CD4-positive, alpha-beta T cell (primary cell): Measurements from ENCODE around the gene HSD17B2. TPM values are rescaled to one million over a fixed set of nuclear protein-coding genes. Genes with fewer than 3 reads are reported as not detected.

Source experiments
- ATAC-seq: fragments of 200-7000 bp; cut with Tn5 transposase; one replicate; pipeline ENCODE4 v1.10.0; 2022; ENCODE audit warnings: mild to moderate bottlenecking; ENCODE audit not compliant: poor library complexity
- CTCF ChIA-PET: fragments of 350-600 bp; sonication (Branson Sonifier 250); formaldehyde crosslinking; loops from one replicate; lab custom pipeline; 2021; ENCODE audit warnings: antibody characterized with exemption, inconsistent platforms; lab: Charles Lee
- POLR2A ChIA-PET: fragments of 350-600 bp; sonication (Branson Sonifier 250); formaldehyde crosslinking; loops from one replicate; lab custom pipeline; 2021; ENCODE audit warnings: antibody characterized with exemption, inconsistent platforms; lab: Charles Lee
- DNase-seq, 14 experiments: peaks; one replicate each; pipeline ENCODE4 v3.0.0-alpha.2; 2013 to 2020; ENCODE audit warnings: mixed read lengths in 2 of 14
- H3K27ac ChIP-seq, 2 donors: one replicate each; pipeline versions ENCODE4 v1.5.1 to v1.7.0; 2013; ENCODE audit warnings: low read length in 2 of 2, low read depth in 1 of 2, mild to moderate bottlenecking in 1 of 2
- H3K27me3 ChIP-seq, 2 experiments: 1 replicate in 1 of 2; 2 replicates in 1 of 2; pipeline versions ENCODE4 v1.6.1 to v1.7.0; 2013; ENCODE audit warnings: low read length in 2 of 2, control low read depth in 1 of 2, mild to moderate bottlenecking in 1 of 2, moderate library complexity in 1 of 2; ENCODE audit not compliant: insufficient read depth in 2 of 2, control insufficient read depth in 1 of 2
- H3K36me3 ChIP-seq: one replicate; pipeline ENCODE4 v1.6.1; 2013; ENCODE audit warnings: low read length, control low read depth; ENCODE audit not compliant: insufficient read depth
- H3K4me1 ChIP-seq: one replicate; pipeline ENCODE4 v1.6.1; 2013; ENCODE audit warnings: low read length, control low read depth; ENCODE audit not compliant: insufficient read depth
- H3K4me3 ChIP-seq: one replicate; pipeline ENCODE4 v1.5.1; 2013; ENCODE audit warnings: mild to moderate bottlenecking, low read length, moderate library complexity
- H3K9me3 ChIP-seq, 2 experiments: 1 replicate in 1 of 2; 2 replicates in 1 of 2; pipeline versions ENCODE4 v1.6.1 to v1.7.0; 2013; ENCODE audit warnings: low read length in 2 of 2, mild to moderate bottlenecking in 2 of 2, control low read depth in 1 of 2, moderate library complexity in 1 of 2; ENCODE audit not compliant: control insufficient read depth in 1 of 2, insufficient read depth in 1 of 2
- H3K27ac Mint-ChIP-seq: one replicate; pipeline ENCODE4 v1.8.0; 2020; ENCODE audit warnings: mixed read lengths
- H3K27me3 Mint-ChIP-seq: one replicate; pipeline ENCODE4 v1.8.0; 2021; ENCODE audit warnings: mixed read lengths
- H3K36me3 Mint-ChIP-seq: one replicate; pipeline ENCODE4 v1.8.0; 2021; ENCODE audit warnings: low read depth, mixed read lengths
- H3K4me1 Mint-ChIP-seq: one replicate; pipeline ENCODE4 v1.8.0; 2021; ENCODE audit warnings: low read depth, mixed read lengths
- H3K4me3 Mint-ChIP-seq: one replicate; pipeline ENCODE4 v1.8.0; 2020; ENCODE audit warnings: mild to moderate bottlenecking, mixed read lengths
- H3K9me3 Mint-ChIP-seq: one replicate; pipeline ENCODE4 v1.8.0; 2020; ENCODE audit warnings: mixed read lengths
- intact Hi-C, 2 experiments: fragments of 100-400 bp; cut with DNase I in 1 of 2; cut with micrococcal nuclease in 1 of 2; formaldehyde crosslinking; loops; one replicate each; pipeline versions ENCODE4 v1.15.1 to v1.9.0; 2023 to 2025; cut with DNase I, micrococcal nuclease
- total RNA-seq, 174 experiments: library from RNA in 2 of 174; stranded (reverse) in 2 of 174; gene quantifications; one replicate each; pipeline ENCODE4 v1.2.3 and lab custom pipeline; 2021 to 2026
- TF ChIP-seq, protein P1 (sequence below): fragments of 200-600 bp; IDR thresholded peaks from one replicate; pipeline ENCODE4 v1.8.0; 2022; ENCODE audit warnings: antibody characterized with exemption, mild to moderate bottlenecking

HSD17B2 gene
- total RNA-seq, 2 experiments from 2014 or later = not detected

DNA sequence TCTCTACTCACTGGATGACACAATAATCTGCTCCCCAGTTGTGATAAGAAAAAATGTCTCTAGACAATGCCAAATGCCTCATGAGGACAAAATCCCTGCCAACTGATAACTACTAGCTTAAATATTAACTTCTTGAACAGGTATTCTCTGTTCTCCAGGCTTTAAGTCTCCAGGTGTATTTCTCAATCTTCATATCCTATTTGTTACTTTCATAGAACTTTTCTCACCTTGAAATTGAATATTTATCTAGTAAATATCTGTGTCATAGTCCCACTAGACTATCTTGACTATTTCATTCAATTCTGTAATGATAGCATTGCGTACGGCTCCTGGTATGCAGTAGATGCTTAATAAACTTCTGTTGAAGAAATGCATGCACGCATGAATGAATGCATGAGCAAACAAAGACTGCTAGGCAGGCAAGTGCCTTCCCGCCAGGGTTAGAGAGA is 15.9 kb downstream of the HSD17B2 start:
- no peaks in the 10 kb centered on the region for H3K9me3 Mint-ChIP-seq
- DNase-seq (no peak), ATAC-seq (no peak)
- intact Hi-C loops = no loop called here
- Histone ChIP-seq H3K27ac (no peak overlapping the region), H3K9me3 (no peaks in the 10 kb centered on the region), H3K27me3 (peaks cover 0 to 6% of the 10 kb centered on the region in 2 experiments), H3K4me3 (no peak overlapping the region), H3K36me3 (no peaks in the 10 kb centered on the region), H3K4me1 (no peaks in the 10 kb centered on the region)
- no peak overlapping the region for H3K4me3 Mint-ChIP-seq
- CTCF ChIA-PET = no interaction called here
- H3K36me3 Mint-ChIP-seq = no peaks in the 10 kb centered on the region
- TF ChIP-seq, protein P1, sequence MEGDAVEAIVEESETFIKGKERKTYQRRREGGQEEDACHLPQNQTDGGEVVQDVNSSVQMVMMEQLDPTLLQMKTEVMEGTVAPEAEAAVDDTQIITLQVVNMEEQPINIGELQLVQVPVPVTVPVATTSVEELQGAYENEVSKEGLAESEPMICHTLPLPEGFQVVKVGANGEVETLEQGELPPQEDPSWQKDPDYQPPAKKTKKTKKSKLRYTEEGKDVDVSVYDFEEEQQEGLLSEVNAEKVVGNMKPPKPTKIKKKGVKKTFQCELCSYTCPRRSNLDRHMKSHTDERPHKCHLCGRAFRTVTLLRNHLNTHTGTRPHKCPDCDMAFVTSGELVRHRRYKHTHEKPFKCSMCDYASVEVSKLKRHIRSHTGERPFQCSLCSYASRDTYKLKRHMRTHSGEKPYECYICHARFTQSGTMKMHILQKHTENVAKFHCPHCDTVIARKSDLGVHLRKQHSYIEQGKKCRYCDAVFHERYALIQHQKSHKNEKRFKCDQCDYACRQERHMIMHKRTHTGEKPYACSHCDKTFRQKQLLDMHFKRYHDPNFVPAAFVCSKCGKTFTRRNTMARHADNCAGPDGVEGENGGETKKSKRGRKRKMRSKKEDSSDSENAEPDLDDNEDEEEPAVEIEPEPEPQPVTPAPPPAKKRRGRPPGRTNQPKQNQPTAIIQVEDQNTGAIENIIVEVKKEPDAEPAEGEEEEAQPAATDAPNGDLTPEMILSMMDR = no peak
- no peak overlapping the region for H3K27ac Mint-ChIP-seq
- H3K27me3 Mint-ChIP-seq = peaks cover 27% of the 10 kb centered on the region
- no peaks in the 10 kb centered on the region for H3K4me1 Mint-ChIP-seq
- POLR2A ChIA-PET = no interaction called here

DNA sequence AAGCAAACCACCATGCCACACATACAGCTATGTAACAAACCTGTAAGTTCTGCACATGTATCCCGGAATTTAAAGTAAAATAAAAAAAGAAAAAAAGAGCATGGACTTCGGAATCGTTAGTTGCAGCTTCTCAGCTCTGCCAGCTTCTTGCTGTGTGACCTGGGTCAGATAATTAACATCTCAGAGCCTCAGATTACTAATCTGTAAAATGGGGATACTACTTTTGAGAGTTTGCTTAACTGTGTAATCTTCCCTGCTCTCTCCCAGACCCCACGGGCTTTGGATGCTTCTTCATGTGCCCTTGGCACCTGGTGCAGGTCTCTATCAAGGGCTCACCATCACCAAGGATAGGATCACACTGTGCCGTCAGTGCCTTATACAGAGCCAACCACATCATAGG is 16.6 kb downstream of the HSD17B2 start:
- ChIA-PET POLR2A (no interaction called here), CTCF (no interaction called here)
- ATAC-seq (no peak), DNase-seq (no peak)
- Mint-ChIP-seq H3K27me3 (peaks cover 26% of the 10 kb centered on the region), H3K4me1 (no peaks in the 10 kb centered on the region), H3K4me3 (no peak overlapping the region), H3K27ac (no peak overlapping the region), H3K36me3 (no peaks in the 10 kb centered on the region), H3K9me3 (no peaks in the 10 kb centered on the region)
- H3K4me3 ChIP-seq = no peak overlapping the region
- TF ChIP-seq, protein P1 = no peak
- no peaks in the 10 kb centered on the region for H3K4me1 ChIP-seq
- H3K9me3 ChIP-seq = no peaks in the 10 kb centered on the region
- no peaks in the 10 kb centered on the region for H3K36me3 ChIP-seq
- no peak overlapping the region for H3K27ac ChIP-seq
- intact Hi-C loops = no loop called here
- peaks cover 0 to 6% of the 10 kb centered on the region in 2 experiments for H3K27me3 ChIP-seq

DNA sequence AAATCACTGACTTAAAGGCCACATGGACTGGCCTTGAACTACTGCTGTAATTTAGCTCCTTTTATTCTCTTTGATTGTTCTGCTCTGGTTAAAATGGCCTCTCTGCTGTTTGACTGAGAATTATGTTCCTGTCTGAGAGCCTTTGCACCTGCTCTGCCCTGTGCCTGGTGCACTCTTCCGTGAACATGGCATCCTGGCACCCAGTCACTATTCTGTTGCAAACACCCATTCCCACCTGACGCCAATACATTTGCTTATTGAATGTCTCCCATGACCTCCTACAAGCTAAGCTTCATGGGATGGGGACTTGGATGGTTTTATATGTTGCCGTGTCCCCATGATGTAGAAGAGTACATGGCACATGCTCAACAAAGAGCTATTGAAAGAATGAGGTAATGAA is 20.1 kb downstream of the HSD17B2 start:
- H3K4me1 Mint-ChIP-seq = no peaks in the 10 kb centered on the region
- TF ChIP-seq, protein P1 = no peak
- ChIA-PET POLR2A (no interaction called here), CTCF (no interaction called here)
- intact Hi-C loops = no loop called here
- H3K27ac Mint-ChIP-seq = no peak overlapping the region
- H3K4me1 ChIP-seq = no peaks in the 10 kb centered on the region
- H3K27me3 ChIP-seq = peaks cover 0 to 6% of the 10 kb centered on the region in 2 experiments
- DNase-seq (no peak), ATAC-seq (no peak)
- no peak overlapping the region for H3K4me3 ChIP-seq
- no peaks in the 10 kb centered on the region for H3K9me3 ChIP-seq
- H3K9me3 Mint-ChIP-seq = no peaks in the 10 kb centered on the region
- no peaks in the 10 kb centered on the region for H3K36me3 ChIP-seq
- H3K27ac ChIP-seq = no peak overlapping the region
- H3K4me3 Mint-ChIP-seq = no peak overlapping the region
- H3K27me3 Mint-ChIP-seq = peaks cover 26% of the 10 kb centered on the region
- no peaks in the 10 kb centered on the region for H3K36me3 Mint-ChIP-seq
